Skeletal muscle tissue (tissue), 4 donors: Measurements from ENCODE around the gene CHST4. TPM values are rescaled to one million over a fixed set of nuclear protein-coding genes. Genes with fewer than 3 reads are reported as not detected.
"Not testable (repeated sequence)": the region's sequence is repeated elsewhere in the genome, so short reads cannot be mapped to it uniquely, and the experiment has no call there.

Experiments used
- H3K27ac ChIP-seq: one replicate; pipeline ENCODE4 v1.7.0; 2013; ENCODE audit warnings: mild to moderate bottlenecking, low read depth, low read length, inconsistent platforms
- H3K27me3 ChIP-seq, 3 donors: one replicate each; pipeline ENCODE4 v1.7.0; 2013; ENCODE audit warnings: low read length in 3 of 3; ENCODE audit not compliant: control insufficient read depth in 3 of 3, insufficient read depth in 3 of 3
- H3K36me3 ChIP-seq, 3 donors: one replicate each; pipeline ENCODE4 v1.7.0; 2013; ENCODE audit warnings: low read length in 3 of 3; ENCODE audit not compliant: control insufficient read depth in 3 of 3, insufficient read depth in 3 of 3
- H3K4me1 ChIP-seq, 3 donors: one replicate each; pipeline ENCODE4 v1.7.0; 2013; ENCODE audit warnings: low read length in 3 of 3, mild to moderate bottlenecking in 3 of 3; ENCODE audit not compliant: control insufficient read depth in 3 of 3, insufficient read depth in 3 of 3
- H3K4me3 ChIP-seq, 3 donors: one replicate each; pipeline ENCODE4 v1.7.0; 2013; ENCODE audit warnings: low read length in 3 of 3
- H3K9ac ChIP-seq, 3 donors: one replicate each; pipeline ENCODE4 v1.7.0; 2013; ENCODE audit warnings: low read length in 3 of 3, mild to moderate bottlenecking in 3 of 3, moderate library complexity in 2 of 3, low read depth in 1 of 3
- H3K9me3 ChIP-seq, 3 donors: one replicate each; pipeline ENCODE4 v1.7.0; 2013; ENCODE audit warnings: low read length in 3 of 3; ENCODE audit not compliant: control insufficient read depth in 3 of 3
- total RNA-seq: library from RNA; depleted of rRNA; stranded (reverse); fragments of >200 nt; gene quantifications from one replicate; pipeline ENCODE4 v1.2.3, GENCODE V29; 2014
- donor health status: Osteomylitis.

CHST4 gene
- total RNA-seq, 1 donor from 2014 or later: not detected

- Histone ChIP-seq H3K9ac (no peak overlapping the region), H3K4me1 (no peaks in the 10 kb centered on the region), H3K27ac (no peak overlapping the region), H3K27me3 (peaks cover 0 to 7% (median 4%) of the 10 kb centered on the region in 3 donors), H3K4me3 (no peak overlapping the region), H3K36me3 (no peaks in the 10 kb centered on the region), H3K9me3 (no peaks in the 10 kb centered on the region)
Measured at GRCh38 chr16:71542377-71542776, 16.2 kb downstream of the CHST4 start.

GRCh38 chr16:71547168-71547567 is 20.9 kb downstream of the CHST4 start:
- Histone ChIP-seq H3K4me3 (no peak overlapping the region), H3K9ac (no peak overlapping the region), H3K9me3 (no peaks in the 10 kb centered on the region), H3K27me3 (peaks cover 0 to 4% (median 0%) of the 10 kb centered on the region in 3 donors), H3K4me1 (no peaks in the 10 kb centered on the region), H3K27ac (no peak overlapping the region), H3K36me3 (no peaks in the 10 kb centered on the region)

- Histone ChIP-seq H3K4me3 (no peak overlapping the region), H3K9ac (no peak overlapping the region), H3K27ac (no peak overlapping the region), H3K9me3 (no peaks in the 10 kb centered on the region), H3K36me3 (no peaks in the 10 kb centered on the region), H3K27me3 (no peaks in the 10 kb centered on the region), H3K4me1 (no peaks in the 10 kb centered on the region)
Measured at GRCh38 chr16:71552698-71553503, 26.7 kb downstream of the CHST4 start.

GRCh38 chr16:71555230-71555891 is 29.1 kb downstream of the CHST4 start:
- H3K27me3 ChIP-seq: no peaks in the 10 kb centered on the region
- no peak overlapping the region for H3K27ac ChIP-seq
- no peak overlapping the region for H3K9ac ChIP-seq
- H3K4me3 ChIP-seq: no peak overlapping the region
- H3K36me3 ChIP-seq: no peaks in the 10 kb centered on the region
- H3K9me3 ChIP-seq: no peaks in the 10 kb centered on the region
- no peaks in the 10 kb centered on the region for H3K4me1 ChIP-seq

GRCh38 chr16:71557299-71557698 is 31.1 kb downstream of the CHST4 start:
- no peak overlapping the region for H3K27ac ChIP-seq
- H3K9ac ChIP-seq: no peak overlapping the region
- H3K36me3 ChIP-seq: no peaks in the 10 kb centered on the region
- H3K4me3 ChIP-seq: no peak overlapping the region
- no peaks in the 10 kb centered on the region for H3K9me3 ChIP-seq
- H3K4me1 ChIP-seq: no peaks in the 10 kb centered on the region
- no peaks in the 10 kb centered on the region for H3K27me3 ChIP-seq

- H3K9me3 ChIP-seq: no peaks in the 10 kb centered on the region
- no peaks in the 10 kb centered on the region for H3K36me3 ChIP-seq
- no peak overlapping the region for H3K27ac ChIP-seq
- H3K27me3 ChIP-seq: no peaks in the 10 kb centered on the region
- no peaks in the 10 kb centered on the region for H3K4me1 ChIP-seq
- no peak overlapping the region for H3K4me3 ChIP-seq
- no peak overlapping the region for H3K9ac ChIP-seq
Measured at GRCh38 chr16:71557954-71558582, 31.8 kb downstream of the CHST4 start.

- Histone ChIP-seq H3K9me3 (no peaks in the 10 kb centered on the region), H3K4me3 (no peak overlapping the region), H3K27ac (no peak overlapping the region)
Measured at GRCh38 chr16:71559855-71560254, 33.6 kb downstream of the CHST4 start.

GRCh38 chr16:71561886-71562285 is 35.7 kb downstream of the CHST4 start:
- not testable (repeated sequence) for H3K27me3 ChIP-seq, H3K4me3 ChIP-seq, H3K9ac ChIP-seq, H3K36me3 ChIP-seq, H3K4me1 ChIP-seq, H3K9me3 ChIP-seq, H3K27ac ChIP-seq

More at GRCh38 chr16:71559855-71560254, 33.6 kb downstream of the CHST4 start:
- Histone ChIP-seq H3K27me3 (peaks cover 0 to 4% (median 0%) of the 10 kb centered on the region in 3 donors), H3K4me1 (peaks cover 0 to 6% (median 5%) of the 10 kb centered on the region in 3 donors), H3K36me3 (no peaks in the 10 kb centered on the region), H3K9ac (no peak overlapping the region)

- H3K36me3 ChIP-seq: no peaks in the 10 kb centered on the region
- no peak overlapping the region for H3K4me3 ChIP-seq
- H3K9ac ChIP-seq: no peak overlapping the region
- H3K9me3 ChIP-seq: no peaks in the 10 kb centered on the region
- H3K4me1 ChIP-seq: peaks cover 0 to 9% (median 7%) of the 10 kb centered on the region in 3 donors
- H3K27ac ChIP-seq: no peak overlapping the region
- H3K27me3 ChIP-seq: peaks cover 0 to 6% (median 0%) of the 10 kb centered on the region in 3 donors
Measured at GRCh38 chr16:71562552-71562951, 36.3 kb downstream of the CHST4 start.
